B cell (primary cell): ENCODE results near the gene CELA3A. TPM values are rescaled to one million over a fixed set of nuclear protein-coding genes. Genes with fewer than 3 reads are reported as not detected.

ENCODE experiments used
- ATAC-seq: fragments of 200-7000 bp; cut with Tn5 transposase; one replicate; pipeline ENCODE4 v1.10.0; 2021; ENCODE audit warnings: low read depth, mild to moderate bottlenecking, moderate number of reproducible peaks, moderate library complexity
- CTCF ChIA-PET: fragments of 350-600 bp; sonication (Branson Sonifier 250); formaldehyde crosslinking; loops from one replicate; lab custom pipeline; 2021; ENCODE audit warnings: antibody characterized with exemption, inconsistent platforms; lab: Charles Lee
- POLR2A ChIA-PET: fragments of 350-600 bp; sonication (Branson Sonifier 250); formaldehyde crosslinking; loops from one replicate; lab custom pipeline; 2021; ENCODE audit warnings: antibody characterized with exemption; lab: Charles Lee
- DNase-seq: peaks from one replicate; pipeline ENCODE4 v3.0.0; 2013
- H2AFZ ChIP-seq: 2 replicates; pipeline ENCODE4 v1.6.1; 2012; ENCODE audit warnings: mild to moderate bottlenecking, low read depth, low read length; ENCODE audit not compliant: insufficient read depth, poor library complexity, severe bottlenecking
- H3K27ac ChIP-seq, 2 donors: 1 replicate in 1 of 2; 2 replicates in 1 of 2; pipeline ENCODE4 v1.5.1; 2012 to 2013; ENCODE audit warnings: low read length in 2 of 2, mild to moderate bottlenecking in 2 of 2, moderate library complexity in 1 of 2
- H3K27me3 ChIP-seq, 4 experiments: fragments of 200-600 bp in 1 of 4; sonication (generic) in 1 of 4; replicated peaks in 1 of 4; 1 replicate in 2 of 4; 2 replicates in 2 of 4; pipeline versions ENCODE4 v1.6.1 to v1.7.0; 2013 to 2016; ENCODE audit warnings: low read length in 3 of 4, mild to moderate bottlenecking in 2 of 4, mixed read lengths in 1 of 4, moderate library complexity in 1 of 4; ENCODE audit not compliant: insufficient read depth in 4 of 4, control insufficient read depth in 3 of 4; ENCODE audit errors: control extremely low read depth in 1 of 4
- H3K36me3 ChIP-seq, 2 experiments: replicated peaks in 1 of 2; 1 replicate in 1 of 2; 2 replicates in 1 of 2; pipeline versions ENCODE4 v1.6.1 to v1.7.1; 2013; ENCODE audit warnings: low read length in 1 of 2; ENCODE audit not compliant: insufficient read depth in 2 of 2, control insufficient read depth in 1 of 2; ENCODE audit errors: control extremely low read depth in 1 of 2, extremely low read depth in 1 of 2
- H3K4me1 ChIP-seq, 2 donors: fragments of 200-600 bp in 1 of 2; sonication (generic) in 1 of 2; 1 replicate in 1 of 2; 2 replicates in 1 of 2; pipeline versions ENCODE4 v1.5.1 to v1.6.1; 2013 to 2017; ENCODE audit warnings: low read length in 2 of 2; ENCODE audit not compliant: control insufficient read depth in 2 of 2, insufficient read depth in 2 of 2
- H3K4me2 ChIP-seq: replicated peaks from 2 replicates; pipeline ENCODE3; 2012; ENCODE audit warnings: mild to moderate bottlenecking, low read depth, low read length; ENCODE audit not compliant: poor library complexity, severe bottlenecking
- H3K4me3 ChIP-seq, 5 experiments: fragments of 200-600 bp in 1 of 5; sonication (generic) in 1 of 5; 1 replicate in 3 of 5; 2 replicates in 2 of 5; pipeline versions ENCODE4 v1.5.1 to v1.7.0; 2011 to 2016; ENCODE audit warnings: low read length in 4 of 5, mild to moderate bottlenecking in 4 of 5, low read depth in 2 of 5, control low read depth in 1 of 5, moderate library complexity in 1 of 5; ENCODE audit not compliant: insufficient read depth in 1 of 5; ENCODE audit errors: control extremely low read depth in 1 of 5, extremely low read depth in 1 of 5
- H3K79me2 ChIP-seq: fragments of 200-600 bp; sonication (generic); one replicate; pipeline ENCODE4 v1.6.0; 2016; ENCODE audit warnings: low read length; ENCODE audit not compliant: control insufficient read depth, insufficient read depth
- H3K9ac ChIP-seq: fragments of 200-600 bp; sonication (generic); 2 replicates; pipeline ENCODE4 v1.6.1; 2017; ENCODE audit warnings: mild to moderate bottlenecking, low read length, moderate library complexity
- H3K9me3 ChIP-seq, 3 donors: one replicate each; pipeline versions ENCODE4 v1.6.1 to v1.7.1; 2013; ENCODE audit warnings: low read length in 2 of 3; ENCODE audit not compliant: control insufficient read depth in 2 of 3, insufficient read depth in 1 of 3; ENCODE audit errors: control extremely low read depth in 1 of 3
- H4K20me1 ChIP-seq: 2 replicates; pipeline ENCODE4 v1.6.0; 2012; ENCODE audit warnings: mild to moderate bottlenecking, low read length; ENCODE audit not compliant: insufficient read depth, control insufficient read depth, poor library complexity, severe bottlenecking
- H3K27ac Mint-ChIP-seq: one replicate; pipeline ENCODE4 v1.8.0; 2021; ENCODE audit warnings: mixed read lengths
- H3K27me3 Mint-ChIP-seq: one replicate; pipeline ENCODE4 v1.8.0; 2021; ENCODE audit warnings: mixed read lengths
- H3K4me1 Mint-ChIP-seq: one replicate; pipeline ENCODE4 v1.8.0; 2021; ENCODE audit warnings: mixed read lengths
- H3K4me3 Mint-ChIP-seq: one replicate; pipeline ENCODE4 v1.8.0; 2021; ENCODE audit warnings: mixed read lengths
- H3K9me3 Mint-ChIP-seq: one replicate; pipeline ENCODE4 v1.8.0; 2022; ENCODE audit warnings: mixed read lengths; ENCODE audit not compliant: insufficient read depth
- CTCF ChIP-seq: fragments of 200-600 bp; IDR thresholded peaks from one replicate; pipeline ENCODE4 v1.8.0; 2022; ENCODE audit warnings: antibody characterized with exemption, mild to moderate bottlenecking
- EZH2 ChIP-seq: IDR thresholded peaks from 2 replicates; pipeline ENCODE4 v1.6.1; 2012; ENCODE audit warnings: borderline replicate concordance, low read depth, mild to moderate bottlenecking, moderate library complexity, low read length; ENCODE audit not compliant: insufficient read depth, poor library complexity, severe bottlenecking
- WGBS: methylation state at CpG from one replicate; pipeline ENCODE4 v1.1.5; 2013; ENCODE audit warnings: missing lambda C conversion rate; ENCODE audit not compliant: insufficient coverage; 5-methylcytosine and 5-hydroxymethylcytosine counted together
- intact Hi-C: fragments of 100-400 bp; cut with micrococcal nuclease; formaldehyde crosslinking; loops from one replicate; pipeline ENCODE4 v1.10.0; 2022
- polyA minus RNA-seq: library from RNA; depleted of rRNA, polyadenylated mRNA; stranded (reverse); fragments of >200 nt; gene quantifications from 2 replicates; pipeline ENCODE4 v1.2.3, GENCODE V29; 2012
- polyA plus RNA-seq: library from polyadenylated mRNA; depleted of rRNA; stranded (reverse); fragments of >200 nt; gene quantifications from 2 replicates; pipeline ENCODE4 v1.2.3, GENCODE V29; 2012
- total RNA-seq, 2 donors: library from RNA; stranded (reverse); fragments of 120-200 nt in 1 of 2; gene quantifications; 1 replicate in 1 of 2; 2 replicates in 1 of 2; pipeline versions ENCODE4 v1.2.3 to v1.2.4, GENCODE V29; 2013 to 2022

CELA3A gene
- total RNA-seq (not detected in 2 replicates), polyA plus RNA-seq (not detected in 2 replicates), polyA minus RNA-seq (not detected in 2 replicates)
- total RNA-seq (2013) = not detected

GRCh38 chr1:22001409-22001808 lies at the start of gene CELA3A:
CELA3A (plus strand) TSS chr1:22001657; CDS start chr1:22001675, 18 bp downstream.
- no peaks in the 10 kb centered on the region for H3K79me2 ChIP-seq
- ATAC-seq = no peak
- no peak within 1 kb of the TSS for H3K27ac ChIP-seq
- TF ChIP-seq EZH2 = no peak
- TF ChIP-seq CTCF = no peak
- Mint-ChIP-seq H3K9me3 (no peaks in the 10 kb centered on the region), H3K4me1 (no peaks in the 10 kb centered on the region), H3K4me3 (no peak within 1 kb of the TSS), H3K27ac (no peak within 1 kb of the TSS), H3K27me3 (no peaks in the 10 kb centered on the region)
- POLR2A ChIA-PET = no interaction called here
- no peaks in the 10 kb centered on the region for H3K9me3 ChIP-seq
- no peaks in the 10 kb centered on the region for H3K4me1 ChIP-seq
- no peak within 1 kb of the TSS for H3K4me3 ChIP-seq
- intact Hi-C loops = no loop called here
- no peak within 1 kb of the TSS for H2AFZ ChIP-seq
- H3K36me3 ChIP-seq = no peaks in the 10 kb centered on the region
- WGBS = 66% methylated on average over 5 of the region's 5 CpGs
- no peaks in the 10 kb centered on the region for H4K20me1 ChIP-seq
- DNase-seq = no peak
- no peak within 1 kb of the TSS for H3K9ac ChIP-seq
- H3K27me3 ChIP-seq = no peaks in the 10 kb centered on the region
- no peak within 1 kb of the TSS for H3K4me2 ChIP-seq
- CTCF ChIA-PET = interaction anchor here (0.6 kb wide), 1 partner anchor 1615 kb away, joined by 3 read pairs; no protein-coding TSS in a partner anchor

GRCh38 chr1:21952786-21953520 lies 48.5 kb upstream of the CELA3A start:
- CTCF ChIA-PET = interaction anchor here (0.7 kb wide), 1 partner anchor 42 kb away, joined by 3 read pairs; no protein-coding TSS in a partner anchor
- intact Hi-C loops = no loop called here
- H3K27me3 ChIP-seq = peaks cover 0 to 7% (median 0%) of the 10 kb centered on the region in 4 experiments
- H3K4me1 ChIP-seq = peaks cover 0 to 6% of the 10 kb centered on the region in 2 donors
- no peak overlapping the region for H3K4me3 Mint-ChIP-seq
- H3K79me2 ChIP-seq = no peaks in the 10 kb centered on the region
- H4K20me1 ChIP-seq = no peaks in the 10 kb centered on the region
- TF ChIP-seq EZH2 (no peak), CTCF (no peak)
- H3K9ac ChIP-seq = no peak overlapping the region
- no peak overlapping the region for H2AFZ ChIP-seq
- no peaks in the 10 kb centered on the region for H3K9me3 Mint-ChIP-seq
- no peak overlapping the region for H3K4me2 ChIP-seq
- WGBS = 83% methylated on average over 4 of the region's 6 CpGs
- POLR2A ChIA-PET = no interaction called here
- no peaks in the 10 kb centered on the region for H3K9me3 ChIP-seq
- peaks cover 8% of the 10 kb centered on the region for H3K27me3 Mint-ChIP-seq
- no peak overlapping the region for H3K4me3 ChIP-seq
- ATAC-seq = no peak
- H3K27ac Mint-ChIP-seq = no peak overlapping the region
- no peak overlapping the region for H3K27ac ChIP-seq
- DNase-seq = no peak
- peaks cover 3% of the 10 kb centered on the region for H3K4me1 Mint-ChIP-seq
- H3K36me3 ChIP-seq = no peaks in the 10 kb centered on the region
